HG03439 (cell line): Measurements from ENCODE around the gene GNB3.

Source experiments
- ATAC-seq: cut with Tn5 transposase; IDR thresholded peaks from one replicate; pipeline ENCODE4 v1.9.1; 2021; ENCODE audit warnings: mild to moderate bottlenecking, moderate library complexity; ENCODE audit not compliant: unreplicated experiment

The GNB3 gene

DNA sequence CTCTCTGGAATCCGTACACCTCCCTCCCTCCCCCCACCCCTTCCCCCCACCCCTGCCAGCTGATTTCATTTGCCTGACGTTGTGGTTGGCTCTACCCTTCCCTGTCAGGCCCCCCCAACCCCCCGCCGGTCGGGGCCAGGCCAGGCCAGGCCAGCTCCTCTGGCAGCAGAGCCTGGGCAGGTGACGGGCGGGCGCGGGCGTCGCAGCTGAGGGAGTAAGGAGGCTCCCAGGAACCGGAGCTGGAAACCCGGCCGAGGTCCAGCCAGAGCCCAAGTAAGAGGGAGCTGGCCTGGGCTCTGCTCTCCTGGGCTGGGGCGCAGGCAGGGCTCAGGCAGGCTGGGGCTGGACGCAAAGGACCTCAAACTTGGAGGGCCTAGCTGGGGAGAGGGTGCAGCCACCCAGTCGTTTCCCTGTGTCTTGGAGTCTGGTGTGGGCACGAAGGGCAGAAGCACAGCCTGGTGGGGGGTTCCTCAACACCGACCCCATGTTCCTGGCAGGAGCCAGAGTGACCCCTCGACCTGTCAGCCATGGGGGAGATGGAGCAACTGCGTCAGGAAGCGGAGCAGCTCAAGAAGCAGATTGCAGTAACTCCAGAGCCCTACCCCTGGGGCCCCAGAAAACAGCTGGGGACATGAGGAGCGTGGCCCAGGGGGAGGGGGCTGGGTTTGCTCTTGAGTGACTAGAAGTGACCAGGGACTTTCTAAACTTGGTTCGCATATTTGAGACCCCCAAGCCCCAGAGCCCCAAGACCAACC is at the start of gene GNB3:
GNB3 (plus strand) TSS at position 165 of the 755 bp plus-strand sequence; CDS start at position 528, 363 bp downstream.
- ATAC-seq = no peak

DNA sequence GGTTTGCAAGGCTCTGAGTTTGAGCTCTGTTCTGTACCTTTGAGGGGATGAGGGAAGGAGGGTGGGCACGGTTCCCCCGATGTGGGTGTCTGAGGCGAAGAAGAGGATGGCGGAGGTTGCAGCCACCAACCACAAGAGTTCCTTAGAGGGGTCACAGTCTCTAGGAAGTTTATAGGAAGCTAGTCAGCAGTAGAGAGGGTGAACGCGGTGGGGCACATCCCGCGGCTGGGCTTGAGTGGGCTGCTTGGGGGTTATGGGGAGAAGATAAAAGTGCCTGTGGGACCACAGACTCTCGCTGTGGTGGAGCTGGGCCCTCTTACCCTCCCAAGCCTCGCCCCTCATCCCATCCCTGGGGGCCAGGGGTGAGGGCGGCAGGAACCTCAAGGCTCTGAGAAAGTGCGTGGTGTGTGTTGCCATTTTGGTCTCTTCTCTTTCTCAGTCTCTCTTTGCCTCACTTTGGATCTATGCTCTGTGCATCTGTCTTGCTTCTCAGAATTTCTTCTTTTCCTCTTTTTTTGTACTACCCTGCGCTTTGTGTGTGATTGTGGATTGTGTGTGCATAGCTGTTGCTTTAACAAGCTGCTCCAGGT is 48.7 kb upstream of the GNB3 start:
- no peak for ATAC-seq

GRCh38 chr12:6792522-6793201 is 48.1 kb upstream of the GNB3 start:
- no peak for ATAC-seq

DNA sequence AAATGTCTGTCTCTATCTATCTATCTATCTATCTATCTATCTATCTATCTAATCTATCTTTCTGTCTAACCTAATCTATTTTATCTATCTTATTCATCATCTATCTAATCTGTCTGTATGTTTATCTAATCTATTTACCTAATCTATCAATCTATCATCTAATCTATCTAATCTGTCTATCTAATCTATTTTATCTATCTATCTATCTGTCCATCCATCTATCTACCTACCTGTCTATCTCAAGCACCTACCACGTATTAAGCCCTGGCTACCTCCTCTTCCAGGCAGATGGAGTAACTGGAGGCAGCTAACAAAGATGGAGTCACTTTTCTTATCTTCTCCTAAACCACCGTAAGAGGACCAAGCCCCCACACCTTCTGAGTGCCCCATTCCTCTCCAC is 45.6 kb upstream of the GNB3 start:
- no peak for ATAC-seq

- ATAC-seq = no peak
These were observed 44.1 kb upstream of the GNB3 start for GRCh38 chr12:6796576-6796975.

DNA sequence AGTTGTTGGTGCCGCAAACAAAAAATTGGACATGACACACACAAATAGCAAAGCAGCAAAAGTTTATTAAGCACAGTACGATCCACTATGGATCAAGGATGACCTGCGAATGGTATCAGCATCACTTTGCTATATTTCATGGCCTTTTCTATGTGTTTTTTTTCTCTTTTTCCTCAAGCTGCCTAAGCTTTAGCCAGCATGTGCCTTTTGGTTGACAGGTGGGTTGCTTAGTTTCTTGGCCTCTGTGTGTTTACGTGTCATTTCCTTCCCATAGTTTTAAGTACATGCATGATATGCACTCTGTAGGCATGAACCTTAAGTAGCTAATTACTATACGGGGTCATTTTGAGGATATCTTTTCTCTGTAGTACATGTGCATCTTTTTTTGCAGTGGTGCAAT is 41.6 kb upstream of the GNB3 start:
- no peak for ATAC-seq

GRCh38 chr12:6807170-6807569 is 33.6 kb upstream of the GNB3 start:
- no peak for ATAC-seq

GRCh38 chr12:6809056-6809455 is 31.7 kb upstream of the GNB3 start:
- no peak for ATAC-seq

DNA sequence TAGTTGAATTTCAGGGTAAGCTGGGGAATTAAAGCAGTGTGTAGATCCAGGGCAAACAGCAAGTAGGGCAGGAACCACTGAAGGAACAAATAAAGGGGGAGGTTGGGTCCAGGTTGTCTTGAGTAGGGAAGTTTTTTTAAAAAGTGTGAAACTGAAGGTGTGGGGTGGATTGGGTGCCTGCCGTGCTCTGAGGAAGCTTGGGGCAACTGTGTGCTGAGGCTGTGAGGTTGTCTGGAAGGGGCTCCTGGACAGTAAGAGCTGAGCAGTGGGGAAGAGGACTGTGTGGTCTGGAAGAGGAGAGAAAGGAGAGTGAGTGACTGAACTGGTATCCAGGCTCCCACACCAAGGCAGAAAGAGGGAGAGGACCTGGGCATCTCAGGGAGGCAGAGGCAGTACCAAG is 30.0 kb upstream of the GNB3 start:
- ATAC-seq = no peak

DNA sequence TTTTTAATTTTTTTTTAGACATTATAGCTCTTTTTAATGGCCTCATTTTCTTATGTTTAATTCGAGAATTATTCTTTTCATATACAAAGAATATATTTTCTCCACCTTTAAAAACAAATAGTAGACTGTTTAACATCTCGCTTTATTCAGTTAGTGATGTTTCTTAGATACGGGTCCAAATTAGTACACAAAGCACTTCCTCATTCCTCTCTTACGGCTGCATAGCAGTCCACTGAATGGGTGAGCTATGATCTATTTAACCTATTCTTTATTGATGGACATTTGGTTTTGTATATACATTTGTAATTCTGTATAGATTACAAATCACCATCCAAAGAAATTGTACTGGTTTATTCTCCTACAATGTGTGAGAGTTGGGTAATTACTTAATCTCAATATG is 27.4 kb upstream of the GNB3 start:
- ATAC-seq = no peak

DNA sequence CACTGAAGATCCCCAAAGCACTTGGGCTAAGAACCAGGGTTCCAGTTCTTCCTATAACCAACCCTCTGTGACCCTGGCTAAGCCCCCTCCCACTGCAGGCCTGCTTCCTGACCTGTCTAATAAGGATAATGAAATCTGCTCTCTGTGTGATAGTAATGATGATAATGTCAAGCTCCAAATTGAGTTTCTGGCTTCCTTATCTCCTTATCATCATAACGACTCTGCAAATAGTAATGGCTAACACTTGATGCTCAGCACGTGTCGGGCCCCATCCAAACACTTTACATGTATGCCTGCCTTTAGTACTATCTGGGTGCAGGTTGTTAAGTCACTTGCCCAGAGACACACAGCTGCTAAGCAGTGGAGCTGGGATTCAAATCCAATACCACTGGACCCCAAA is 24.1 kb upstream of the GNB3 start:
- ATAC-seq = no peak

- ATAC-seq = no peak
These were observed 23.6 kb upstream of the GNB3 start for GRCh38 chr12:6817098-6817497.

DNA sequence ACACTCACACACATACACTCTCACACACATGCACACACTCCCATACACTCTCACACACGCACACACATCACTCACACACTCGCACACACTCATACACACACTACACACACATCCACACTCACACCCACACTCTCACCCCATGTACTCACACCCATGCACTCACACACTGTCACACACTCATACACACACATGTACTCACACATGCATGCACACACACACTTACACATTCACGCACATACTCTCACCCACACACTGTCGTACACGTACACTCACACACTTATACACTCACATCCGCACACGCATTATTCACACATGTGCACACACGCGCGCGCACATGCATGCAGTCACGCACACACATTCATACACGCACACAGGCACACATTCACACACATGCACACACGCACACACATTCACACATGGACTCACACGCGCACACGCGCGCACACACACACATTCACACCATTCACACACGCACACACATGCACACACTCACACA is 23.0 kb upstream of the GNB3 start:
- ATAC-seq = no peak

DNA sequence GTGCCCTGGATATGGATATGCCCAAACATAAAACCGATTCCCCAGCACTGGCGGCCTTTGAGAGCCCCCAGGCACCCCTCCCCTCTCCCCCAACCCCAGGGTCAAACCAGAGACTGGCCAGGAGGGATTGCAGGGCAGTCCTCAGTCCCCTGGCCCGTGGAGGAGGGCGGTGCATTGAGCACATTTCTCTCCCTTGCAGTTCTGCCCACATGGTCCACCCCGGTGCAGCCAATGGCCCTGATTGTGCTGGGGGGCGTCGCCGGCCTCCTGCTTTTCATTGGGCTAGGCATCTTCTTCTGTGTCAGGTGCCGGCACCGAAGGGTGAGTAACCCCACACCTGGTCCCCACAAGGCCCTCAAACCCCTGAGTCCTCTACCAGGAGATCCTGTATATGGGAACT is 22.5 kb upstream of the GNB3 start:
- ATAC-seq = no peak

DNA sequence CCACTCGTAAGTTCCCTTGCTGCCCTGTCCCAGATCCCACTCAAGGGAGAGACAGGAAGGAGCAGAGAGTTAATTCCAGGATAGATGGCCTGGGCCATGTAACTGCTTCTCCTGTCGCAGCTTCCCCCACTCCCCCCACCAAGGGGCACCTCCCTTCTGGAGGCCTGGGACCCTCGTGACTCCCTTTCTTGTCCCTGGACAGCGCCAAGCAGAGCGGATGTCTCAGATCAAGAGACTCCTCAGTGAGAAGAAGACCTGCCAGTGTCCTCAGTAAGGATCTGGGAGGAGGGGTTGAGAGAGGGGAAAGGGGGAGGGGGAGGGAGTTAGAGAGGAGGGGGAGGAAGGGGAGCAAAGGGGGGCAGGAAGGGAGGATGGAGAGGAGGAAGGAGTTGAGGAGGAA is 22.1 kb upstream of the GNB3 start:
- no peak for ATAC-seq

GRCh38 chr12:6819106-6820030 is 21.4 kb upstream of the GNB3 start:
- no peak for ATAC-seq

DNA sequence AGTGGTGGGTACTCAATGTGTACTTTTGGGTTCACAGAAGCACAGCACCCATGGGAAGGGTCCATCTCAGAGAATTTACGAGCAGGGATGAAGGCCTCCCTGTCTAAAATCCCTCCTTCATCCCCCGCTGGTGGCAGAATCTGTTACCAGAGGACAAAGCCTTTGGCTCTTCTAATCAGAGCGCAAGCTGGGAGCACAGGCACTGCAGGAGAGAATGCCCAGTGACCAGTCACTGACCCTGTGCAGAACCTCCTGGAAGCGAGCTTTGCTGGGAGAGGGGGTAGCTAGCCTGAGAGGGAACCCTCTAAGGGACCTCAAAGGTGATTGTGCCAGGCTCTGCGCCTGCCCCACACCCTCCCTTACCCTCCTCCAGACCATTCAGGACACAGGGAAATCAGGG is 20.6 kb upstream of the GNB3 start:
- no peak for ATAC-seq

DNA sequence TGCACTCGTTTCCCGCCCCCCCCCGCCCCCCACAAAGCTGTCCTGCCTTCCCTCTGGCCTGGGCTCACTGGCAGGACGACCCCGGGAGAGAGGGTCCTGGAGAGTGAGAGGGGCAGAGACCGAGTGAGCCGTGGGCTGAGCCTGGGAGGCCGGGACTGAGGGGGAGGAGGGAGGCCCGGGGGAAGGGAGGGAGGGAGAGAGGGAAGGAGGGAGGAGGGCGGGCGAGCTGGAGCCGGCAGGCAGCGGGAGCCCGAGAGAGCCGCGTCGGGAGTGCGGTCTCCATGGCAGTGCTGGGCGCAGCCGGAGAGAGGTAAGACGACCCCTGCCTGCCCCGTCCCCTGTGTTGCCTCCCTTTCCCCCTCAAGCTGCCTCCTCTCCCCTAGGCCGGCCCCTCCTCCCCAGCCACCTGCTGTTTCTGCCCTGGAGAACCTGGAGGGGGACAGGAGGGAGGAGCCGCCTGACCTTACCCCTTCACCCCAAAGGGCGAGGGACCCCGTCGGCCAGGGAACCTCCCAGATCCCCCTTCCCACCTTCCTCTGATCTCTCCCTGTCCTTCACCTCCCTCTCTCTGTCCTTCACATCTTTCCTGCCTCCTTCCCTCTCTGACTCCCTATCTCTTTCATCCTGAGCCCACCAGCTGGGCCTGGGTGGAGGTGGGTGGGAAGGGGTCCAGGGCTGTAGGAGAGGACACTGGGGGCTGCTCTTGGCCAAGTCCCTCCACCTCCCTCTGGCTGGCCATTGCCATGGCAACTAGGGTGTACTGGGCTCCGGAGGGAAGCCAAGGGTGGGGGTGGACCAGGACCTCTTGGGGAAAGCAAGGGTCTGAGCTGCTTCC is 18.9 kb upstream of the GNB3 start, which contains the start of gene GPR162:
GPR162 (plus strand) TSS at position 231 of the 835 bp plus-strand sequence. CDS start 2,078 bp downstream, outside the sequence.
- no peak for ATAC-seq

DNA sequence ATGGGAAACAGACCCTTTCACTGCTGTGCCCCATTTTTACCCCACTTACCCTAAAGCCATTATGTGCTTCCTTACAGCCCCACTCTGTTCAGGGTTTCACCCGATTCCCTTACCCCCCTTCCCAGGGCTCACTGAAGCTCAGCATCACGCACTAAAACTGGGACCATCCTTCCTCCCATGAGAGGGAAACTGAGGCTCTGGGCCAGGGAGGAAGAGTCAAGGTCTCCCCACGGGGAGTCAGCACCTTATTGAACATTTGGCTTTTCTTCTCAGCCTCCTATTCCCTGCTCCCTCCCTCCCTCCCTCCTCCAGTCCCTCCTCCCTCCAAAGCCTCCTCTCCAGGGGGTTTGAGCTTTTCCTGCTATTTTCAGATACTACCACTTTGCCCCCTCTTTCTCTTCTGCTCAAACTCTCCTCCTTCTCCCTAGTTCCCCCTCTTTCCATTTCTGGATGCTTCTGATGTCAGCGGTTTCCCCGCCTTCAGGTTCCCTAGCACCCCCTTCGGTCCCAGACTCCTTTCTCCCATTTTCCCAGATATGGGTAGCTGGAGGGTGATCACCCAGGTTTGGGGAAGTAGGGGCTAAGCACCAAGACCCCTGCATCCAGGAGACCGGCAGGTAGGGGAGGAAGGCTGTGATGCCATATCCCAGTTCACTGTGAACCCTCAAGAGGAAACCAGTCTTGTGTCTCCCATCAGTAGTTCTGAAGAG is 18.1 kb upstream of the GNB3 start:
- no peak for ATAC-seq
